IMR-90 (cell line): ENCODE results near the gene TCOF1. TPM values are rescaled to one million over a fixed set of nuclear protein-coding genes. Genes with fewer than 3 reads are reported as not detected.

Source experiments
- ATAC-seq: fragments of 200-7000 bp; cut with Tn5 transposase; 2 replicates; pipeline ENCODE4 v1.9.1; 2020; ENCODE audit warnings: low read depth, mild to moderate bottlenecking, moderate library complexity
- BruUV-seq: library from RNA; stranded (reverse); fragments of 400-500 nt; replicated peaks from 2 replicates; lab custom pipeline; 2021; lab: Mats Ljungman, UMichigan
- CTCF ChIA-PET: fragments of 300-600 bp; formaldehyde crosslinking; extraction: SDS; loops from one replicate; lab custom pipeline; 2021; ENCODE audit warnings: antibody characterized with exemption; lab: Yijun Ruan, JAX
- POLR2A ChIA-PET: fragments of 300-600 bp; sonication (Branson Sonifier 250); formaldehyde crosslinking; loops from one replicate; lab custom pipeline; 2022; ENCODE audit warnings: antibody characterized with exemption; ENCODE audit not compliant: unreplicated experiment; lab: Charles Lee
- DNase-seq: peaks from one replicate; pipeline ENCODE4 v3.0.0; 2013
- H2AFZ ChIP-seq: replicated peaks from 2 replicates; pipeline ENCODE3; 2013; ENCODE audit warnings: low read length, mild to moderate bottlenecking; ENCODE audit not compliant: poor library complexity
- H2AK5ac ChIP-seq: 2 replicates; pipeline ENCODE4 v1.6.1; 2013; ENCODE audit warnings: low read depth, low read length, inconsistent platforms
- H2AK9ac ChIP-seq: replicated peaks from 2 replicates; pipeline ENCODE3; 2013; ENCODE audit warnings: mild to moderate bottlenecking, low read depth, low read length, moderate library complexity; ENCODE audit not compliant: poor library complexity
- H2BK120ac ChIP-seq: 2 replicates; pipeline ENCODE4 v1.6.1; 2013; ENCODE audit warnings: low read depth, low read length, inconsistent platforms
- H2BK15ac ChIP-seq: 3 replicates; pipeline ENCODE4 v1.6.1; 2013; ENCODE audit warnings: low read depth, low read length, inconsistent platforms
- H2BK20ac ChIP-seq: 2 replicates; pipeline ENCODE4 v1.6.1; 2013; ENCODE audit warnings: low read depth, mild to moderate bottlenecking, inconsistent platforms, low read length, moderate library complexity
- H2BK5ac ChIP-seq: 2 replicates; pipeline ENCODE4 v1.6.1; 2013; ENCODE audit warnings: mild to moderate bottlenecking, low read depth, low read length, inconsistent platforms; ENCODE audit not compliant: poor library complexity, severe bottlenecking
- H3K14ac ChIP-seq: replicated peaks from 2 replicates; pipeline ENCODE4 v1.6.1; 2013; ENCODE audit warnings: low read depth, low read length, inconsistent platforms
- H3K18ac ChIP-seq: 2 replicates; pipeline ENCODE4 v1.6.1; 2013; ENCODE audit warnings: low read depth, low read length, control low read depth
- H3K23ac ChIP-seq: 2 replicates; pipeline ENCODE4 v1.6.1; 2013; ENCODE audit warnings: low read depth, low read length, inconsistent platforms
- H3K27ac ChIP-seq: 2 replicates; pipeline ENCODE4 v1.5.1; 2013; ENCODE audit warnings: mild to moderate bottlenecking, control low read depth, low read length; ENCODE audit not compliant: insufficient read depth
- H3K27me3 ChIP-seq: 2 replicates; pipeline ENCODE4 v1.6.1; 2013; ENCODE audit warnings: low read length; ENCODE audit not compliant: control insufficient read depth, insufficient read depth
- H3K36me3 ChIP-seq: 2 replicates; pipeline ENCODE4 v1.6.1; 2013; ENCODE audit warnings: low read length, mixed read lengths; ENCODE audit not compliant: control insufficient read depth, insufficient read depth
- H3K4ac ChIP-seq: 2 replicates; pipeline ENCODE4 v1.6.1; 2013; ENCODE audit warnings: low read depth, low read length, inconsistent platforms
- H3K4me1 ChIP-seq: 2 replicates; pipeline ENCODE4 v1.6.1; 2013; ENCODE audit warnings: low read length, mixed read lengths; ENCODE audit not compliant: control insufficient read depth, insufficient read depth
- H3K4me2 ChIP-seq: 2 replicates; pipeline ENCODE4 v1.6.1; 2013; ENCODE audit warnings: low read depth, mild to moderate bottlenecking, control low read depth, low read length, moderate library complexity
- H3K4me3 ChIP-seq: 2 replicates; pipeline ENCODE4 v1.5.1; 2013; ENCODE audit warnings: low read depth, mild to moderate bottlenecking, control low read depth, low read length, moderate library complexity; ENCODE audit not compliant: insufficient read depth
- H3K56ac ChIP-seq: 2 replicates; pipeline ENCODE4 v1.6.1; 2013; ENCODE audit warnings: low read length, inconsistent platforms; ENCODE audit not compliant: insufficient read depth; ENCODE audit errors: extremely low read depth
- H3K79me1 ChIP-seq, 2 experiments: 2 replicates each; pipeline ENCODE4 v1.6.1; 2013; ENCODE audit warnings: low read length in 2 of 2, inconsistent platforms in 1 of 2, low read depth in 1 of 2
- H3K9ac ChIP-seq: 2 replicates; pipeline ENCODE4 v1.6.1; 2013; ENCODE audit warnings: low read depth, low read length, control low read depth
- H3K9me1 ChIP-seq: 2 replicates; pipeline ENCODE4 v1.6.1; 2013; ENCODE audit warnings: low read length, inconsistent platforms; ENCODE audit not compliant: insufficient read depth
- H3K9me3 ChIP-seq: 2 replicates; pipeline ENCODE4 v1.6.1; 2013; ENCODE audit warnings: low read length; ENCODE audit not compliant: control insufficient read depth, insufficient read depth
- H4K20me1 ChIP-seq: 2 replicates; pipeline ENCODE4 v1.6.1; 2013; ENCODE audit warnings: low read length, inconsistent platforms; ENCODE audit not compliant: insufficient read depth
- H4K5ac ChIP-seq: 2 replicates; pipeline ENCODE4 v1.6.1; 2013; ENCODE audit warnings: mild to moderate bottlenecking, low read depth, low read length, control low read depth
- H4K8ac ChIP-seq, 2 experiments: 2 replicates each; pipeline ENCODE4 v1.6.1; 2013; ENCODE audit warnings: low read depth in 2 of 2, low read length in 2 of 2, control low read depth in 1 of 2, inconsistent platforms in 1 of 2
- H4K91ac ChIP-seq: 2 replicates; pipeline ENCODE4 v1.6.1; 2013; ENCODE audit warnings: low read depth, low read length, inconsistent platforms; ENCODE audit not compliant: insufficient read depth
- BHLHE40 ChIP-seq: fragments of 150-350 bp; IDR thresholded peaks from 2 replicates; pipeline ENCODE4 v1.6.1; 2016; ENCODE audit warnings: mild to moderate bottlenecking, low read depth, low read length
- CEBPB ChIP-seq: IDR thresholded peaks from 2 replicates; pipeline ENCODE4 v1.6.1; 2012; ENCODE audit warnings: low read depth, low read length, improper control_type of control experiment
- CHD1 ChIP-seq: IDR thresholded peaks from 2 replicates; pipeline ENCODE4 v1.6.1; 2012; ENCODE audit warnings: low read depth, low read length, improper control_type of control experiment
- CTCF ChIP-seq: conservative IDR thresholded peaks from 2 replicates; pipeline ENCODE4 v1.5.1; 2012; ENCODE audit warnings: mild to moderate bottlenecking, low read depth, low read length, improper control_type of control experiment
- ELK1 ChIP-seq: fragments of 150-350 bp; IDR thresholded peaks from 2 replicates; pipeline ENCODE4 v1.6.1; 2016; ENCODE audit warnings: low read depth, mild to moderate bottlenecking, low read length, moderate library complexity, borderline replicate concordance
- FOS ChIP-seq: fragments of 150-350 bp; IDR thresholded peaks from 2 replicates; pipeline ENCODE4 v1.6.1; 2016; ENCODE audit warnings: low read depth, low read length
- MAFK ChIP-seq: IDR thresholded peaks from 2 replicates; pipeline ENCODE4 v1.6.1; 2012; ENCODE audit warnings: low read depth, low read length, improper control_type of control experiment
- MAZ ChIP-seq: IDR thresholded peaks from 2 replicates; pipeline ENCODE4 v1.6.1; 2012; ENCODE audit warnings: low read depth, mild to moderate bottlenecking, low read length, improper control_type of control experiment, moderate library complexity, borderline replicate concordance
- MXI1 ChIP-seq: IDR thresholded peaks from 2 replicates; pipeline ENCODE4 v1.6.1; 2012; ENCODE audit warnings: low read depth, mild to moderate bottlenecking, low read length, moderate library complexity, borderline replicate concordance
- RCOR1 ChIP-seq: IDR thresholded peaks from 2 replicates; pipeline ENCODE4 v1.6.1; 2012; ENCODE audit warnings: mild to moderate bottlenecking, low read length, improper control_type of control experiment; ENCODE audit not compliant: insufficient replicate concordance
- RFX5 ChIP-seq: IDR thresholded peaks from 2 replicates; pipeline ENCODE4 v1.8.0; 2012; ENCODE audit warnings: low read depth, mild to moderate bottlenecking, low read length, moderate library complexity
- USF2 ChIP-seq: fragments of 150-350 bp; IDR thresholded peaks from 2 replicates; pipeline ENCODE4 v1.6.1; 2017; ENCODE audit warnings: mild to moderate bottlenecking, antibody characterized with exemption, low read length, low read depth
- whole genome bisulfite sequencing, 2 experiments: methylation state at CpG; one replicate each; pipeline versions ENCODE4 v1.1.5 to v1.1.7; 2013; ENCODE audit warnings: missing lambda C conversion rate in 2 of 2; ENCODE audit not compliant: insufficient read length in 1 of 2; ENCODE audit errors: extremely low coverage in 2 of 2; 5-methylcytosine and 5-hydroxymethylcytosine counted together
- dilution Hi-C: fragments of 300-500 bp; cut with HindIII; formaldehyde crosslinking; loops from one replicate; pipeline ENCODE4 v1.14.3; 2018; ENCODE audit warnings: low sequenced_read_pairs; ENCODE audit not compliant: unreplicated experiment
- in situ Hi-C: fragments of 300-500 bp; cut with MboI; formaldehyde crosslinking; loops from 3 replicates; pipeline ENCODE4 v1.14.3; 2019; ENCODE audit warnings: low sequenced_read_pairs, inconsistent platforms, mixed read lengths
- intact Hi-C: fragments of 100-400 bp; cut with micrococcal nuclease; formaldehyde crosslinking; loops from 2 replicates; pipeline ENCODE4 v1.10.0; 2022
- polyA plus RNA-seq, 3 experiments: library from polyadenylated mRNA; depleted of rRNA; stranded (reverse); fragments of >200 nt; gene quantifications; 2 replicates each; pipeline ENCODE4 v1.2.3, GENCODE V29; 2012; ENCODE audit warnings: low replicate concordance in 1 of 3
- total RNA-seq: library from RNA; depleted of rRNA; stranded (reverse); fragments of >200 nt; gene quantifications from 2 replicates; pipeline ENCODE4 v1.2.3, GENCODE V29; 2012

TCOF1 gene
- total and polyA plus RNA-seq, 2 of the 4 experiments (the other 2 are of a cell fraction), result 18.2 to 19.7 TPM

GRCh38 chr5:150326707-150327106 is 30.8 kb upstream of the TCOF1 start:
- Histone ChIP-seq H3K23ac (no peak overlapping the region; the same call in 1 of the 2 replicates), H2AFZ (no peak overlapping the region), H2BK120ac (peak overlapping the region; percentile 19; the same call in 1 of the 2 replicates), H3K79me1 (no peaks in the 10 kb centered on the region), H2AK9ac (no peak overlapping the region), H3K9me3 (no peaks in the 10 kb centered on the region), H3K27ac (no peak overlapping the region), H3K18ac (no peak overlapping the region; the same call in 1 of the 2 replicates), H4K5ac (no peak overlapping the region), H3K14ac (peak overlapping the region; percentile 25; the same call in 1 of the 2 replicates), H3K36me3 (no peaks in the 10 kb centered on the region), H2BK5ac (no peak overlapping the region), H3K4me3 (no peak overlapping the region), H4K20me1 (no peaks in the 10 kb centered on the region), H3K4me1 (peaks cover 5% of the 10 kb centered on the region), H2AK5ac (no peak overlapping the region; the same call in 1 of the 2 replicates), H3K56ac (no peak overlapping the region), H2BK20ac (no peak overlapping the region), H3K4ac (peak overlapping the region; percentile 20; the same call in 1 of the 2 replicates), H3K27me3 (peaks cover 3% of the 10 kb centered on the region; the same call in 1 of the 2 replicates), H4K8ac (0 out of 4 replicates have a peak overlapping the region, but pooled peaks of 1 of the 2 experiments have one; percentile 34), H3K9me1 (peaks cover 14% of the 10 kb centered on the region), H3K4me2 (no peak overlapping the region; the same call in 1 of the 2 replicates), H2BK15ac (no peak overlapping the region), H4K91ac (peak overlapping the region; percentile 1; the same call in 1 of the 2 replicates), H3K9ac (no peak overlapping the region)
- no TSS peak for BruUV-seq
- TF ChIP-seq CTCF, result no peak
- no peak for TF ChIP-seq FOS
- TF ChIP-seq MXI1, result no peak
- TF ChIP-seq RFX5, result no peak
- no peak for TF ChIP-seq MAZ
- TF ChIP-seq ELK1, result no peak
- no peak for TF ChIP-seq BHLHE40
- no peak for TF ChIP-seq USF2
- TF ChIP-seq MAFK, result no peak
- no peak for TF ChIP-seq CHD1
- no peak for TF ChIP-seq CEBPB
- no peak for TF ChIP-seq RCOR1
- WGBS, 2 experiments, result no CpG with 5 or more reads among the region's 2 CpGs
- intact Hi-C loops (no loop called here), dilution Hi-C loops (no loop called here), in situ Hi-C loops (no loop called here)
- POLR2A ChIA-PET, result no interaction called here
- CTCF ChIA-PET, result no interaction called here
- no peak for DNase-seq
- peak; percentile 39 for ATAC-seq
